Measurements from ENCODE around the gene FARSB.

DNA sequence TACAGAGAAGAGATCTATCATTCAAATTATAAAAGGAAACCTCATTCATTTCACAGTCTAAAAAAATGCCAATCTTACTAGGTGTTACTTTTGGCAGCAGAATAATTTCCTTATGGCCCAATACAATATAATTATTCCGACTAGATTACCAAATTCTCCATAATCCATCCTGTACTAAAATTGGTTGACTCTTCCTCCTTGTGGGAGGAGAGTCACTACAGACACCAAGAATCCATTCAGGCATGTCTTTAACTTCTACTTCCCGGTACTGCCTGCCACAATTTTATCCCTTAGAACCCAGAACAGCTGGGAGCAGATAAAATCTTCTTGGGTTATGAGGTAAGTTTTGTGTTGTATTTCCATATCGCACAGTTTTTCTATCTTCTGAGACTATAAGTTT, 9.9 kb downstream of the FARSB start:
- TF ChIP-seq, protein P1, sequence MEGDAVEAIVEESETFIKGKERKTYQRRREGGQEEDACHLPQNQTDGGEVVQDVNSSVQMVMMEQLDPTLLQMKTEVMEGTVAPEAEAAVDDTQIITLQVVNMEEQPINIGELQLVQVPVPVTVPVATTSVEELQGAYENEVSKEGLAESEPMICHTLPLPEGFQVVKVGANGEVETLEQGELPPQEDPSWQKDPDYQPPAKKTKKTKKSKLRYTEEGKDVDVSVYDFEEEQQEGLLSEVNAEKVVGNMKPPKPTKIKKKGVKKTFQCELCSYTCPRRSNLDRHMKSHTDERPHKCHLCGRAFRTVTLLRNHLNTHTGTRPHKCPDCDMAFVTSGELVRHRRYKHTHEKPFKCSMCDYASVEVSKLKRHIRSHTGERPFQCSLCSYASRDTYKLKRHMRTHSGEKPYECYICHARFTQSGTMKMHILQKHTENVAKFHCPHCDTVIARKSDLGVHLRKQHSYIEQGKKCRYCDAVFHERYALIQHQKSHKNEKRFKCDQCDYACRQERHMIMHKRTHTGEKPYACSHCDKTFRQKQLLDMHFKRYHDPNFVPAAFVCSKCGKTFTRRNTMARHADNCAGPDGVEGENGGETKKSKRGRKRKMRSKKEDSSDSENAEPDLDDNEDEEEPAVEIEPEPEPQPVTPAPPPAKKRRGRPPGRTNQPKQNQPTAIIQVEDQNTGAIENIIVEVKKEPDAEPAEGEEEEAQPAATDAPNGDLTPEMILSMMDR (conservative IDR thresholded peaks at IDR 0.05 in 1 of 2, IDR thresholded peaks at IDR 0.05 in 1 of 2; ENCODE audit: low read depth in 1 of 2, low read length in 2 of 2): no peak
- no peak for TF ChIP-seq EZH2 (IDR thresholded peaks at IDR 0.05; ENCODE audit: low read length, missing control alignments)

All from fibroblast of lung (primary cell).